ENCODE data around the gene GIT2.
"Not testable (repeated sequence)": the region's sequence is repeated elsewhere in the genome, so short reads cannot be mapped to it uniquely, and the experiment has no call there.

Gene GIT2

GRCh38 chr12:109995686-109996482, at the start of gene GIT2:
Gene GIT2 (minus strand): TSS chr12:109996368. CDS start chr12:109996224, 144 bp downstream.
- peak; percentile 84 for DNase-seq (ENCODE audit: low read depth)

- DNase-seq (ENCODE audit: low read depth) = no peak
These were observed 46.1 kb upstream of the GIT2 start for GRCh38 chr12:110042264-110042663.

- peak; percentile 90 for DNase-seq (ENCODE audit: low read depth)
These were observed 43.1 kb upstream of the GIT2 start for GRCh38 chr12:110039085-110039807.

GRCh38 chr12:110038741-110039084, 42.5 kb upstream of the GIT2 start:
- DNase-seq (ENCODE audit: low read depth) = no peak

GRCh38 chr12:110037315-110037714, 41.1 kb upstream of the GIT2 start:
- DNase-seq (ENCODE audit: low read depth) = no peak

- DNase-seq (ENCODE audit: low read depth) = no peak
These were observed 39.5 kb upstream of the GIT2 start for GRCh38 chr12:110035534-110036104.

GRCh38 chr12:110033888-110034287, 37.7 kb upstream of the GIT2 start:
- no peak for DNase-seq (ENCODE audit: low read depth)

- DNase-seq (ENCODE audit: low read depth) = no peak
These were observed 33.2 kb upstream of the GIT2 start for GRCh38 chr12:110029290-110029815.

GRCh38 chr12:110028323-110028722, 32.2 kb upstream of the GIT2 start:
- DNase-seq (ENCODE audit: low read depth) = no peak

GRCh38 chr12:110024051-110024450, 27.9 kb upstream of the GIT2 start:
- no peak for DNase-seq (ENCODE audit: low read depth)

GRCh38 chr12:110023059-110023980, 27.2 kb upstream of the GIT2 start:
- no peak for DNase-seq (ENCODE audit: low read depth)

GRCh38 chr12:110020956-110021355, 24.8 kb upstream of the GIT2 start:
- no peak for DNase-seq (ENCODE audit: low read depth)

GRCh38 chr12:110015132-110015531, 19.0 kb upstream of the GIT2 start:
- no peak for DNase-seq (ENCODE audit: low read depth)

GRCh38 chr12:110012659-110013058, 16.5 kb upstream of the GIT2 start:
- no peak for DNase-seq (ENCODE audit: low read depth)

GRCh38 chr12:110012137-110012536, 16.0 kb upstream of the GIT2 start:
- peak; percentile 26 for DNase-seq (ENCODE audit: low read depth)

- no peak for DNase-seq (ENCODE audit: low read depth)
These were observed 14.9 kb upstream of the GIT2 start for GRCh38 chr12:110010853-110011723.

GRCh38 chr12:110008681-110009398, 12.7 kb upstream of the GIT2 start:
- DNase-seq (ENCODE audit: low read depth) = not testable (repeated sequence)

- DNase-seq (ENCODE audit: low read depth) = no peak
These were observed 11.7 kb upstream of the GIT2 start for GRCh38 chr12:110007881-110008280.

- DNase-seq (ENCODE audit: low read depth) = no peak
These were observed 9.9 kb upstream of the GIT2 start for GRCh38 chr12:110006115-110006514.

GRCh38 chr12:110005319-110005973, 9.3 kb upstream of the GIT2 start:
- no peak for DNase-seq (ENCODE audit: low read depth)

Measured in amniotic epithelial cell (primary cell).